Thoracic aorta (tissue), 2 donors: ENCODE measurements around the gene RASSF3. TPM values are rescaled to one million over a fixed set of nuclear protein-coding genes. Genes with fewer than 3 reads are reported as not detected.

Experiments used
- ATAC-seq: fragments of 150-250 bp; one replicate; pipeline ENCODE4 v1.8.0; 2017; ENCODE audit warnings: low read depth; ENCODE audit not compliant: insufficient number of reproducible peaks, low FRiP score
- DNase-seq: peaks from one replicate; pipeline ENCODE4 v3.0.0-alpha.2; 2020; ENCODE audit warnings: low spot score
- H3K27ac ChIP-seq, 2 donors: fragments of 200-600 bp; sonication (generic); 1 replicate in 1 of 2; 2 replicates in 1 of 2; pipeline ENCODE4 v1.5.1; 2016; ENCODE audit warnings: mild to moderate bottlenecking in 2 of 2, moderate library complexity in 2 of 2
- H3K27me3 ChIP-seq: fragments of 200-600 bp; sonication (generic); replicated peaks from 2 replicates; pipeline ENCODE4 v1.6.0; 2016; ENCODE audit warnings: mild to moderate bottlenecking; ENCODE audit not compliant: insufficient read depth
- H3K36me3 ChIP-seq: fragments of 200-600 bp; sonication (generic); one replicate; pipeline ENCODE4 v1.5.1; 2016
- H3K4me1 ChIP-seq, 2 donors: fragments of 200-600 bp; sonication (generic); 1 replicate in 1 of 2; 2 replicates in 1 of 2; pipeline versions ENCODE4 v1.5.1 to v1.6.0; 2016; ENCODE audit warnings: low read depth in 2 of 2, mild to moderate bottlenecking in 1 of 2; ENCODE audit not compliant: control insufficient read depth in 1 of 2
- H3K4me3 ChIP-seq: fragments of 200-600 bp; sonication (generic); 2 replicates; pipeline ENCODE4 v1.5.1; 2016; ENCODE audit warnings: mild to moderate bottlenecking
- H3K9me3 ChIP-seq: fragments of 200-600 bp; sonication (generic); 2 replicates; pipeline ENCODE4 v1.5.1; 2016
- CTCF ChIP-seq: fragments of 200-600 bp; sonication (generic); IDR thresholded peaks from one replicate; pipeline ENCODE4 v1.5.1; 2019; ENCODE audit warnings: antibody characterized with exemption
- total RNA-seq, 2 donors: library from RNA; depleted of rRNA; stranded (reverse); fragments of >200 nt; gene quantifications; one replicate each; pipeline versions ENCODE4 v1.1.0 to v1.2.3, GENCODE V29; 2016

Gene RASSF3
- total RNA-seq, 2 donors from 2014 or later = 126 to 149 TPM

GRCh38 chr12:64568298-64568697 is 42.0 kb upstream of the RASSF3 start:
- Histone ChIP-seq H3K36me3 (no peaks in the 10 kb centered on the region), H3K27me3 (no peaks in the 10 kb centered on the region), H3K27ac (no peak overlapping the region), H3K4me3 (no peak overlapping the region), H3K9me3 (no peaks in the 10 kb centered on the region), H3K4me1 (no peaks in the 10 kb centered on the region)
- no peak for ATAC-seq
- no peak for DNase-seq
- no peak for TF ChIP-seq CTCF

GRCh38 chr12:64569923-64570691 is 40.2 kb upstream of the RASSF3 start:
- no peak overlapping the region for H3K27ac ChIP-seq
- no peak overlapping the region for H3K4me3 ChIP-seq
- no peaks in the 10 kb centered on the region for H3K4me1 ChIP-seq
- H3K9me3 ChIP-seq = peaks cover 4% of the 10 kb centered on the region
- no peaks in the 10 kb centered on the region for H3K27me3 ChIP-seq
- no peaks in the 10 kb centered on the region for H3K36me3 ChIP-seq
- TF ChIP-seq CTCF = no peak
- no peak for DNase-seq
- no peak for ATAC-seq

GRCh38 chr12:64571411-64571810 is 38.9 kb upstream of the RASSF3 start:
- H3K4me3 ChIP-seq = no peak overlapping the region
- TF ChIP-seq CTCF = no peak
- H3K4me1 ChIP-seq = no peaks in the 10 kb centered on the region
- no peaks in the 10 kb centered on the region for H3K27me3 ChIP-seq
- ATAC-seq (no peak), DNase-seq (no peak)
- no peaks in the 10 kb centered on the region for H3K36me3 ChIP-seq
- no peak overlapping the region for H3K27ac ChIP-seq
- peaks cover 8% of the 10 kb centered on the region for H3K9me3 ChIP-seq

- no peaks in the 10 kb centered on the region for H3K36me3 ChIP-seq
- DNase-seq = no peak
- no peak for TF ChIP-seq CTCF
- no peak overlapping the region for H3K27ac ChIP-seq
- no peaks in the 10 kb centered on the region for H3K4me1 ChIP-seq
- H3K9me3 ChIP-seq = peaks cover 8% of the 10 kb centered on the region
- H3K27me3 ChIP-seq = no peaks in the 10 kb centered on the region
- H3K4me3 ChIP-seq = no peak overlapping the region
- no peak for ATAC-seq
Measured at GRCh38 chr12:64572241-64572640, 38.1 kb upstream of the RASSF3 start.

- no peaks in the 10 kb centered on the region for H3K27me3 ChIP-seq
- TF ChIP-seq CTCF = no peak
- no peaks in the 10 kb centered on the region for H3K36me3 ChIP-seq
- no peaks in the 10 kb centered on the region for H3K4me1 ChIP-seq
- no peak for DNase-seq
- no peak for ATAC-seq
- H3K9me3 ChIP-seq = peaks cover 8% of the 10 kb centered on the region
- H3K27ac ChIP-seq = no peak overlapping the region
- H3K4me3 ChIP-seq = no peak overlapping the region
Measured at GRCh38 chr12:64574837-64575236, 35.5 kb upstream of the RASSF3 start.
